SK-N-SH (cell line): ENCODE results near the gene TXNDC12.

Experiments
- CTCF ChIP-seq: fragments of 200-600 bp; sonication (generic); IDR thresholded peaks from 2 replicates; pipeline ENCODE4 v1.6.1; 2017; ENCODE audit warnings: antibody characterized with exemption, mild to moderate bottlenecking, moderate library complexity
- EP300 ChIP-seq, 2 experiments: IDR thresholded peaks; 2 replicates each; pipeline versions ENCODE4 v1.4.0 to v1.6.1; 2012; ENCODE audit warnings: borderline replicate concordance in 1 of 2, low read depth in 1 of 2, low read length in 1 of 2
- EZH2phosphoT487 ChIP-seq: fragments of 200-600 bp; sonication (generic); IDR thresholded peaks from 2 replicates; pipeline ENCODE4 v1.6.1; 2017; ENCODE audit warnings: low read depth, mixed run types, mild to moderate bottlenecking, antibody characterized with exemption, moderate library complexity, borderline replicate concordance
- MXI1 ChIP-seq: IDR thresholded peaks from 2 replicates; pipeline ENCODE4 v1.6.1; 2012; ENCODE audit warnings: mild to moderate bottlenecking, low read depth, low read length, improper control_type of control experiment
- POLR2AphosphoS5 ChIP-seq: IDR thresholded peaks from 2 replicates; pipeline ENCODE4 v1.6.1; 2012; ENCODE audit warnings: low read depth, low read length
- RAD21 ChIP-seq: IDR thresholded peaks from 2 replicates; pipeline ENCODE4 v1.6.1; 2012; ENCODE audit warnings: mild to moderate bottlenecking, low read length
- SIN3A ChIP-seq: IDR thresholded peaks from 2 replicates; pipeline ENCODE4 v1.6.1; 2012; ENCODE audit warnings: low read depth, mild to moderate bottlenecking, low read length, moderate library complexity, borderline replicate concordance
- SMC3 ChIP-seq: IDR thresholded peaks from 2 replicates; pipeline ENCODE4 v1.6.1; 2012; ENCODE audit warnings: low read depth, low read length, improper control_type of control experiment
- USF2 ChIP-seq: fragments of 150-350 bp; IDR thresholded peaks from 2 replicates; pipeline ENCODE4 v1.6.1; 2017; ENCODE audit warnings: antibody characterized with exemption, low read length, low read depth, borderline replicate concordance
- ZBTB33 ChIP-seq: IDR thresholded peaks from 2 replicates; pipeline ENCODE4 v1.4.0; 2012; ENCODE audit warnings: low read depth, borderline replicate concordance

GRCh38 chr1:52026278-52026677, 28.7 kb downstream of the TXNDC12 start:
- TF ChIP-seq SIN3A (no peak), POLR2AphosphoS5 (no peak), ZBTB33 (no peak), CTCF (no peak), SMC3 (no peak), EZH2phosphoT487 (no peak), MXI1 (no peak), USF2 (no peak), RAD21 (no peak), EP300 (IDR thresholded peaks at IDR 0.05; ENCODE audit: borderline replicate concordance in 1 of 2, low read depth in 1 of 2, low read length in 1 of 2) (no peak)
